Activated naive CD4-positive, alpha-beta T cell treated with anti-CD3 and anti-CD28 coated beads, Interleukin-2, amount 10 ng/mL, durations not matched to agents 7 days and 5 days (primary cell): ENCODE measurements around the gene UBE2QL1.
A peak's percentile ranks its signal among the peaks of the same experiment; 100 is the strongest.

ENCODE experiments used
- CTCF ChIA-PET: fragments of 350-600 bp; sonication (Branson Sonifier 250); formaldehyde crosslinking; loops from one replicate; lab custom pipeline; 2021; ENCODE audit warnings: antibody characterized with exemption; lab: Charles Lee
- DNase-seq: peaks from one replicate; pipeline ENCODE4 v3.0.0-alpha.2; 2020
- H3K27ac Mint-ChIP-seq: one replicate; pipeline ENCODE4 v1.8.0; 2021; ENCODE audit warnings: mild to moderate bottlenecking, moderate library complexity, mixed read lengths
- H3K27me3 Mint-ChIP-seq: one replicate; pipeline ENCODE4 v1.8.0; 2021; ENCODE audit warnings: mild to moderate bottlenecking, mixed read lengths
- H3K36me3 Mint-ChIP-seq: one replicate; pipeline ENCODE4 v1.8.0; 2021; ENCODE audit warnings: mixed read lengths
- H3K4me1 Mint-ChIP-seq: one replicate; pipeline ENCODE4 v1.8.0; 2021; ENCODE audit warnings: mixed read lengths
- H3K4me3 Mint-ChIP-seq: one replicate; pipeline ENCODE4 v1.8.0; 2021; ENCODE audit warnings: mild to moderate bottlenecking, moderate library complexity, mixed read lengths
- H3K9me3 Mint-ChIP-seq: one replicate; pipeline ENCODE4 v1.8.0; 2021; ENCODE audit warnings: mixed read lengths

The UBE2QL1 gene

GRCh38 chr5:6469836-6470235 is 21.2 kb downstream of the UBE2QL1 start:
- H3K36me3 Mint-ChIP-seq: no peaks in the 10 kb centered on the region
- no peak overlapping the region for H3K4me3 Mint-ChIP-seq
- H3K27me3 Mint-ChIP-seq: peaks cover 37% of the 10 kb centered on the region
- no peaks in the 10 kb centered on the region for H3K4me1 Mint-ChIP-seq
- H3K27ac Mint-ChIP-seq: no peak overlapping the region
- no peaks in the 10 kb centered on the region for H3K9me3 Mint-ChIP-seq
- DNase-seq: no peak
- CTCF ChIA-PET: no interaction called here

- Mint-ChIP-seq H3K27me3 (peaks cover 35% of the 10 kb centered on the region), H3K36me3 (no peaks in the 10 kb centered on the region), H3K4me1 (no peaks in the 10 kb centered on the region), H3K4me3 (no peak overlapping the region), H3K27ac (no peak overlapping the region), H3K9me3 (no peaks in the 10 kb centered on the region)
- CTCF ChIA-PET: no interaction called here
- DNase-seq: no peak
Observed at GRCh38 chr5:6470672-6471071, 22.0 kb downstream of the UBE2QL1 start.

- no peaks in the 10 kb centered on the region for H3K4me1 Mint-ChIP-seq
Observed at GRCh38 chr5:6471252-6471651, 22.6 kb downstream of the UBE2QL1 start.

GRCh38 chr5:6472792-6473191 is 24.1 kb downstream of the UBE2QL1 start:
- Mint-ChIP-seq H3K27ac (no peak overlapping the region), H3K9me3 (no peaks in the 10 kb centered on the region), H3K27me3 (peaks cover 29% of the 10 kb centered on the region), H3K4me3 (no peak overlapping the region), H3K36me3 (no peaks in the 10 kb centered on the region), H3K4me1 (no peaks in the 10 kb centered on the region)
- CTCF ChIA-PET: no interaction called here
- DNase-seq: no peak

More at GRCh38 chr5:6471252-6471651, 22.6 kb downstream of the UBE2QL1 start:
- CTCF ChIA-PET: no interaction called here
- H3K27me3 Mint-ChIP-seq: peaks cover 30% of the 10 kb centered on the region
- no peaks in the 10 kb centered on the region for H3K36me3 Mint-ChIP-seq
- no peak for DNase-seq
- no peaks in the 10 kb centered on the region for H3K9me3 Mint-ChIP-seq
- H3K27ac Mint-ChIP-seq: no peak overlapping the region
- no peak overlapping the region for H3K4me3 Mint-ChIP-seq

GRCh38 chr5:6473284-6473683 is 24.6 kb downstream of the UBE2QL1 start:
- Mint-ChIP-seq H3K4me1 (no peaks in the 10 kb centered on the region), H3K4me3 (no peak overlapping the region), H3K27me3 (peaks cover 24% of the 10 kb centered on the region), H3K9me3 (no peaks in the 10 kb centered on the region), H3K36me3 (no peaks in the 10 kb centered on the region), H3K27ac (no peak overlapping the region)
- DNase-seq: no peak
- CTCF ChIA-PET: no interaction called here

- Mint-ChIP-seq H3K4me3 (no peak overlapping the region), H3K4me1 (no peaks in the 10 kb centered on the region), H3K27me3 (peaks cover 19% of the 10 kb centered on the region), H3K9me3 (no peaks in the 10 kb centered on the region), H3K36me3 (no peaks in the 10 kb centered on the region), H3K27ac (no peak overlapping the region)
- CTCF ChIA-PET: no interaction called here
- DNase-seq: no peak
Observed at GRCh38 chr5:6475626-6476312, 27.1 kb downstream of the UBE2QL1 start.

- Mint-ChIP-seq H3K36me3 (no peaks in the 10 kb centered on the region), H3K4me3 (no peak overlapping the region), H3K27ac (no peak overlapping the region), H3K4me1 (no peaks in the 10 kb centered on the region), H3K27me3 (peaks cover 17% of the 10 kb centered on the region), H3K9me3 (no peaks in the 10 kb centered on the region)
- DNase-seq: no peak
- CTCF ChIA-PET: no interaction called here
Observed at GRCh38 chr5:6476313-6476661, 27.6 kb downstream of the UBE2QL1 start.

- no peak for DNase-seq
- Mint-ChIP-seq H3K36me3 (no peaks in the 10 kb centered on the region), H3K9me3 (no peaks in the 10 kb centered on the region), H3K4me3 (no peak overlapping the region), H3K27me3 (peaks cover 10% of the 10 kb centered on the region), H3K27ac (no peak overlapping the region), H3K4me1 (peaks cover 4% of the 10 kb centered on the region)
- CTCF ChIA-PET: no interaction called here
Observed at GRCh38 chr5:6478793-6479192, 30.1 kb downstream of the UBE2QL1 start.

- Mint-ChIP-seq H3K27me3 (peaks cover 7% of the 10 kb centered on the region), H3K36me3 (no peaks in the 10 kb centered on the region), H3K9me3 (no peaks in the 10 kb centered on the region), H3K4me3 (no peak overlapping the region), H3K4me1 (peaks cover 19% of the 10 kb centered on the region), H3K27ac (no peak overlapping the region)
- DNase-seq: no peak
- CTCF ChIA-PET: no interaction called here
Observed at GRCh38 chr5:6480133-6481051, 31.7 kb downstream of the UBE2QL1 start.

GRCh38 chr5:6482735-6483134 is 34.1 kb downstream of the UBE2QL1 start:
- H3K36me3 Mint-ChIP-seq: no peaks in the 10 kb centered on the region
- H3K9me3 Mint-ChIP-seq: no peaks in the 10 kb centered on the region
- peaks cover 38% of the 10 kb centered on the region for H3K4me1 Mint-ChIP-seq
- no peak for DNase-seq
- H3K27ac Mint-ChIP-seq: no peak overlapping the region
- H3K4me3 Mint-ChIP-seq: no peak overlapping the region
- CTCF ChIA-PET: no interaction called here
- H3K27me3 Mint-ChIP-seq: no peaks in the 10 kb centered on the region

GRCh38 chr5:6483880-6484382 is 35.3 kb downstream of the UBE2QL1 start:
- Mint-ChIP-seq H3K27me3 (no peaks in the 10 kb centered on the region), H3K4me3 (no peak overlapping the region), H3K36me3 (no peaks in the 10 kb centered on the region), H3K4me1 (peaks cover 43% of the 10 kb centered on the region), H3K9me3 (no peaks in the 10 kb centered on the region), H3K27ac (peak overlapping the region; percentile 43)
- no peak for DNase-seq
- CTCF ChIA-PET: no interaction called here

- Mint-ChIP-seq H3K9me3 (no peaks in the 10 kb centered on the region), H3K4me1 (peaks cover 43% of the 10 kb centered on the region), H3K27me3 (no peaks in the 10 kb centered on the region), H3K4me3 (no peak overlapping the region), H3K27ac (no peak overlapping the region), H3K36me3 (no peaks in the 10 kb centered on the region)
- CTCF ChIA-PET: no interaction called here
- no peak for DNase-seq
Observed at GRCh38 chr5:6484446-6484845, 35.8 kb downstream of the UBE2QL1 start.

- H3K27ac Mint-ChIP-seq: peak overlapping the region; percentile 74
- peaks cover 2% of the 10 kb centered on the region for H3K27me3 Mint-ChIP-seq
- CTCF ChIA-PET: interaction anchor here (0.7 kb wide), 1 partner anchor 244 kb away, joined by 3 read pairs; no protein-coding TSS in a partner anchor
- DNase-seq: no peak
- peaks cover 43% of the 10 kb centered on the region for H3K4me1 Mint-ChIP-seq
- H3K36me3 Mint-ChIP-seq: no peaks in the 10 kb centered on the region
- no peak overlapping the region for H3K4me3 Mint-ChIP-seq
- no peaks in the 10 kb centered on the region for H3K9me3 Mint-ChIP-seq
Observed at GRCh38 chr5:6484899-6485298, 36.2 kb downstream of the UBE2QL1 start.

- peaks cover 5% of the 10 kb centered on the region for H3K27me3 Mint-ChIP-seq
- no peaks in the 10 kb centered on the region for H3K36me3 Mint-ChIP-seq
- CTCF ChIA-PET: interaction anchor here (0.7 kb wide), 1 partner anchor 244 kb away, joined by 3 read pairs; no protein-coding TSS in a partner anchor
- peaks cover 43% of the 10 kb centered on the region for H3K4me1 Mint-ChIP-seq
- no peaks in the 10 kb centered on the region for H3K9me3 Mint-ChIP-seq
- DNase-seq: no peak
- no peak overlapping the region for H3K4me3 Mint-ChIP-seq
- H3K27ac Mint-ChIP-seq: peak overlapping the region; percentile 74
Observed at GRCh38 chr5:6485441-6485840, 36.8 kb downstream of the UBE2QL1 start.
